NCI-H187 treated with DMSO at 0.1 percent for 48 hours (cell line): ENCODE data around the gene PRSS56.
A peak's percentile ranks its signal among the peaks of the same experiment; 100 is the strongest.

Source experiments
- DNase-seq: peaks from one replicate; lab custom pipeline; 2025; lab: John Stamatoyannopoulos, UW

PRSS56 gene

GRCh38 chr2:232519581-232520438 lies at the start of gene PRSS56:
Gene PRSS56 (plus strand): TSS chr2:232520388. CDS start chr2:232520599, 211 bp downstream.
- no peak for DNase-seq

GRCh38 chr2:232473467-232473890 lies 46.7 kb upstream of the PRSS56 start:
- peak; percentile 68 for DNase-seq

GRCh38 chr2:232476045-232476444 lies 44.1 kb upstream of the PRSS56 start:
- no peak for DNase-seq

- no peak for DNase-seq
Observed at GRCh38 chr2:232476791-232477190, 43.4 kb upstream of the PRSS56 start.

GRCh38 chr2:232477751-232478510 lies 42.3 kb upstream of the PRSS56 start:
- no peak for DNase-seq

- DNase-seq: no peak
Observed at GRCh38 chr2:232478571-232479340, 41.4 kb upstream of the PRSS56 start.

- no peak for DNase-seq
Observed at GRCh38 chr2:232479341-232480200, 40.6 kb upstream of the PRSS56 start.

GRCh38 chr2:232480201-232481190 lies 39.7 kb upstream of the PRSS56 start:
- DNase-seq: no peak

- DNase-seq: no peak
Observed at GRCh38 chr2:232481322-232482140, 38.7 kb upstream of the PRSS56 start.

GRCh38 chr2:232482301-232483238 lies 37.6 kb upstream of the PRSS56 start:
- DNase-seq: no peak

- no peak for DNase-seq
Observed at GRCh38 chr2:232483311-232483922, 36.8 kb upstream of the PRSS56 start.

- DNase-seq: no peak
Observed at GRCh38 chr2:232483923-232484627, 36.1 kb upstream of the PRSS56 start.

- no peak for DNase-seq
Observed at GRCh38 chr2:232484628-232485347, 35.4 kb upstream of the PRSS56 start.

GRCh38 chr2:232485348-232485756 lies 34.8 kb upstream of the PRSS56 start:
- DNase-seq: no peak

- DNase-seq: no peak
Observed at GRCh38 chr2:232485757-232486557, 34.2 kb upstream of the PRSS56 start.
